ENCODE data around the gene MRPL24. TPM values are rescaled to one million over a fixed set of nuclear protein-coding genes. Genes with fewer than 3 reads are reported as not detected.

MRPL24 gene
- total and polyA plus RNA-seq, 2 of the 8 experiments (the other 6 are each of a cell fraction or from before 2014, with no cell fraction given), result 29.7 to 35.2 TPM

GRCh38 chr1:156697481-156697880, 43.4 kb downstream of the MRPL24 start (continued):
- no peak for TF ChIP-seq CTCF (IDR thresholded peaks at IDR 0.05; ENCODE audit: control extremely low read depth in 1 of 3, insufficient read depth in 1 of 3, low read depth in 1 of 3, low read length in 3 of 3)
- TF ChIP-seq HDAC6 (IDR thresholded peaks at IDR 0.05; ENCODE audit: low read depth, low read length), result no peak
- no peak for TF ChIP-seq NRF1 (IDR thresholded peaks at IDR 0.05; ENCODE audit: low read depth, low read length)

Data from H1 (cell line).